Measurements from ENCODE around the gene CDK3. TPM values are rescaled to one million over a fixed set of nuclear protein-coding genes. Genes with fewer than 3 reads are reported as not detected.

The CDK3 gene
- total RNA-seq, 1 donor from 2014 or later, result 14.1 TPM

DNA sequence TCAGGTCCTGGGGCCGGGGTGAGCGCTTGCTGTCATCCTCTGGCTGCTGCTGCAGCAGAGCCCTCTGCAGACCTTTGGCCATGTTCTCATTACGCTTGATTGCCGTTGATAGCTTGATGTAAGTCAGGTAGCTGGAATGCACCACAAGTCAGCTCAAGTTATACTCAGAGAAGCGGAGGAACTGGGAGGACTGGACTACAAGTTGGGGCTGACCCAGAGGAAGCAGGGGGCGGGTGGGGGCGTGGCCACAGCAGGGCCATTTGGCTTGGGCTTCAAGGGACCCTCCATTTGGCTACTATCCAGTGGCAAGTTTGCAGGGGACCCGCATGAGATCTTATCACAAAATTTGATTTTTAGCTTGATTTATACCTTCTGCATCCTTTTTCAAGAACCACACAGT is 45.4 kb downstream of the CDK3 start:
- intact Hi-C loops (cut with micrococcal nuclease), result no loop called here
- DNase-seq (no peak), ATAC-seq (ENCODE audit: low read depth) (no peak)
- Mint-ChIP-seq H3K27me3 (no peaks in the 10 kb centered on the region), H3K36me3 (ENCODE audit: low read depth) (peaks cover 90% of the 10 kb centered on the region), H3K4me3 (no peak overlapping the region), H3K4me1 (peaks cover 6% of the 10 kb centered on the region), H3K9me3 (no peaks in the 10 kb centered on the region), H3K27ac (no peak overlapping the region)
- TF ChIP-seq, protein P1, sequence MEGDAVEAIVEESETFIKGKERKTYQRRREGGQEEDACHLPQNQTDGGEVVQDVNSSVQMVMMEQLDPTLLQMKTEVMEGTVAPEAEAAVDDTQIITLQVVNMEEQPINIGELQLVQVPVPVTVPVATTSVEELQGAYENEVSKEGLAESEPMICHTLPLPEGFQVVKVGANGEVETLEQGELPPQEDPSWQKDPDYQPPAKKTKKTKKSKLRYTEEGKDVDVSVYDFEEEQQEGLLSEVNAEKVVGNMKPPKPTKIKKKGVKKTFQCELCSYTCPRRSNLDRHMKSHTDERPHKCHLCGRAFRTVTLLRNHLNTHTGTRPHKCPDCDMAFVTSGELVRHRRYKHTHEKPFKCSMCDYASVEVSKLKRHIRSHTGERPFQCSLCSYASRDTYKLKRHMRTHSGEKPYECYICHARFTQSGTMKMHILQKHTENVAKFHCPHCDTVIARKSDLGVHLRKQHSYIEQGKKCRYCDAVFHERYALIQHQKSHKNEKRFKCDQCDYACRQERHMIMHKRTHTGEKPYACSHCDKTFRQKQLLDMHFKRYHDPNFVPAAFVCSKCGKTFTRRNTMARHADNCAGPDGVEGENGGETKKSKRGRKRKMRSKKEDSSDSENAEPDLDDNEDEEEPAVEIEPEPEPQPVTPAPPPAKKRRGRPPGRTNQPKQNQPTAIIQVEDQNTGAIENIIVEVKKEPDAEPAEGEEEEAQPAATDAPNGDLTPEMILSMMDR (IDR thresholded peaks at IDR 0.05), result no peak
- ChIA-PET CTCF (no interaction called here), POLR2A (interaction anchor here (0.6 to 0.7 kb wide), 3 partner anchors 37 to 401 kb away, joined by 3 to 8 read pairs (median 3); no protein-coding TSS in a partner anchor)

GRCh38 chr17:76048025-76048605 is 47.5 kb downstream of the CDK3 start:
- ATAC-seq (ENCODE audit: low read depth), result no peak
- no peaks in the 10 kb centered on the region for H3K9me3 Mint-ChIP-seq

DNA sequence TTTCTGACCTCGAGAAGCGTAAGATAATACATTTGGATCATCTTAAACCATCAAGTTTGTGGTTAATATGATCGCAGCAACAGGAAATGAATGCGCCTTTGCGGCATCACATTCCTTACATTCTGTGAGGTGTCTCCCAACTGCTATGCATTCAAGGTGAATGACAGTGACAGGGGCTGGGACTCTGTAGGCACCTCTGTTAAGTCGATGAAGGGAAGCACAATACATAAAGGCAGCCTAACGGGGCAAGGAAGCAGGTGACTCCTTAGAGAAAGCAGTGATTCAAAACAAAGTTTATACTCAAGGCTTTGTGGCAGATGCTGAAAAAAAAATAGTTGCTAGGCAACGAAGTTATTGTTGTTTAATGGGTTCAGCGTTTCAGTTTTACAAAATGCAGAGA is 48.1 kb downstream of the CDK3 start:
- H3K4me3 Mint-ChIP-seq, result no peak overlapping the region
- POLR2A ChIA-PET, result no interaction called here
- H3K9me3 Mint-ChIP-seq, result no peaks in the 10 kb centered on the region
- TF ChIP-seq, protein P1 (IDR thresholded peaks at IDR 0.05), result no peak
- peaks cover 86% of the 10 kb centered on the region for H3K36me3 Mint-ChIP-seq (ENCODE audit: low read depth)
- CTCF ChIA-PET, result no interaction called here
- intact Hi-C loops (cut with micrococcal nuclease), result no loop called here
- H3K27ac Mint-ChIP-seq, result no peak overlapping the region
- no peak for ATAC-seq (ENCODE audit: low read depth)
- H3K4me1 Mint-ChIP-seq, result peaks cover 6% of the 10 kb centered on the region
- no peaks in the 10 kb centered on the region for H3K27me3 Mint-ChIP-seq
- DNase-seq, result no peak

More at GRCh38 chr17:76048025-76048605, 47.5 kb downstream of the CDK3 start:
- intact Hi-C loops (cut with micrococcal nuclease), result no loop called here
- DNase-seq, result no peak
- Mint-ChIP-seq H3K4me3 (no peak overlapping the region), H3K36me3 (ENCODE audit: low read depth) (peaks cover 86% of the 10 kb centered on the region), H3K27ac (no peak overlapping the region), H3K27me3 (no peaks in the 10 kb centered on the region), H3K4me1 (peaks cover 6% of the 10 kb centered on the region)
- ChIA-PET POLR2A (no interaction called here), CTCF (no interaction called here)
- TF ChIP-seq, protein P1 (IDR thresholded peaks at IDR 0.05), result no peak

DNA sequence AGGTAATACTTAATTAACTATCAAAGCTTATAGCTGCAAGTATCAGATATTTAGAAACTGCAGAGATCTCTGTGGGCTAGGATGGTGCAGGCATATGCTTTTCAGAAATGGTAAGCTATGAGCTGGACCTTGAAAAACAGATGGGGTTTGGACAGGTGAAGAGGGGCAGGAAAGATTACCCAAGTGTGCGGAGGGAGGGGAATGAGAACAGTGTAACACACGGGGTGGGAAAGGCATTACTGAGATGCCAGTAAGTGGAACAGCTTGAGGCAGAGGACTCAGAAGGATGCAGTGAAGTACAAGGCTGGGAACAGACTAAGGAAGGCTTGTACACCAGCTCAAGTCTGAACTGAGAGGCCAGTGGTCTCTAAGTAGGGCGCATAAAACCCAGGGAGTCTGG is 48.6 kb downstream of the CDK3 start:
- TF ChIP-seq, protein P1 (IDR thresholded peaks at IDR 0.05), result no peak

GRCh38 chr17:76049836-76050537 is 49.3 kb downstream of the CDK3 start:
- ChIA-PET POLR2A (no interaction called here), CTCF (interaction anchor here (0.8 kb wide), 1 partner anchor 36 kb away, joined by 3 read pairs; no protein-coding TSS in a partner anchor)
- no peak for ATAC-seq (ENCODE audit: low read depth)
- TF ChIP-seq, protein P1 (IDR thresholded peaks at IDR 0.05), result no peak
- no peak for DNase-seq
- Mint-ChIP-seq H3K4me3 (no peak overlapping the region), H3K4me1 (peaks cover 6% of the 10 kb centered on the region), H3K9me3 (no peaks in the 10 kb centered on the region), H3K27ac (no peak overlapping the region), H3K27me3 (no peaks in the 10 kb centered on the region), H3K36me3 (ENCODE audit: low read depth) (peaks cover 78% of the 10 kb centered on the region)
- intact Hi-C loops (cut with micrococcal nuclease), result no loop called here

More for the DNA sequence above, 48.6 kb downstream of the CDK3 start:
- POLR2A ChIA-PET, result no interaction called here
- no peak for ATAC-seq (ENCODE audit: low read depth)
- H3K27ac Mint-ChIP-seq, result no peak overlapping the region
- DNase-seq, result no peak
- no peaks in the 10 kb centered on the region for H3K9me3 Mint-ChIP-seq
- CTCF ChIA-PET, result interaction anchor here (0.8 kb wide), 1 partner anchor 35 kb away, joined by 3 read pairs; no protein-coding TSS in a partner anchor
- intact Hi-C loops (cut with micrococcal nuclease), result no loop called here
- peaks cover 86% of the 10 kb centered on the region for H3K36me3 Mint-ChIP-seq (ENCODE audit: low read depth)
- no peak overlapping the region for H3K4me3 Mint-ChIP-seq
- peaks cover 6% of the 10 kb centered on the region for H3K4me1 Mint-ChIP-seq
- no peaks in the 10 kb centered on the region for H3K27me3 Mint-ChIP-seq

All from activated B cell treated with CpG ODN at 0.5 μM for 24 hours (primary cell).